OCI-M2 (cell line): ENCODE results near the gene CGB2.
"Not testable (repeated sequence)": the region's sequence is repeated elsewhere in the genome, so short reads cannot be mapped to it uniquely, and the experiment has no call there.

Experiments used
- DNase-seq: peaks from one replicate; lab custom pipeline; 2025; ENCODE audit not compliant: unreplicated experiment; lab: John Stamatoyannopoulos, UW

CGB2 gene

DNA sequence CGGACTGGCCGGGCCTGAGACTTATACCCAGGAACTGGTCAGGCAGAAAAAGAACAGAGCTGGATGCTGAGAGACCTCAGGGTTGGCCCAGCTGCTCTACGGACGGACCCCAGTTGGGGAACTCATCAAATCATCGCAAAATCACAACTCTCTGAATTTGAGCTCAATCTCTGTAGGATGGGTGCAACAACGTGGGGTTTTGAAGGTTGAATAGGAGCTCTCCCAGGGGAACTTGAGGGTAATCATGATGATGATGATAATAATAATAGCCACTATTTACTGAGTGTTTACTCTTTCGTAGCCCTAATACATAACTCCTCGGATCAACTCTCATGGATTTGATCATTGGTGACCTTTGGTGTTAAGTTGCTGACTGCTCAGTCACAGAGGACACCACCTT, 1.4 kb upstream of the CGB2 start:
- not testable (repeated sequence) for DNase-seq

DNA sequence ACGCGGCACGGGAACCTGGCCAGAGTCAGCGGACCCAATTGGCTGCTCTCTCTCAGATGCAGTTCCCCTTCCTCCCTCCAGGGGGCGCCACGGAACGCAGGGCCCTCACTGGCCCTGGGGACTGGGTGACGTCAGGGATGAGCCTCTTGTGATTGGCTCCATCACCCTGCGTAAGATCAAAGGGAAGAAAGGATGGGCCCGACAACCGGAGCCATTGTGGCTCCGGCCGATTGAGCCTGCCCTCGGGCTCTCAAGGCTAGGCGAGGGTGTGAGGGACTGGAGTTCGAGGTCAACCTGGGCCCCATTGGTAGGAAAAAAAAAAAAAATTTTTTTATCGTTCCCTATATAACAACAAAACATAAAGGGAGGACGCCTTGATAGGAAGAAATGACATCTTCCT, 5.1 kb downstream of the CGB2 start, which contains the start of gene CGB1:
CGB1 (minus strand) TSS at position 81 of the 400 bp plus-strand sequence. CDS start 184 bp downstream, outside the sequence.
- not testable (repeated sequence) for DNase-seq

DNA sequence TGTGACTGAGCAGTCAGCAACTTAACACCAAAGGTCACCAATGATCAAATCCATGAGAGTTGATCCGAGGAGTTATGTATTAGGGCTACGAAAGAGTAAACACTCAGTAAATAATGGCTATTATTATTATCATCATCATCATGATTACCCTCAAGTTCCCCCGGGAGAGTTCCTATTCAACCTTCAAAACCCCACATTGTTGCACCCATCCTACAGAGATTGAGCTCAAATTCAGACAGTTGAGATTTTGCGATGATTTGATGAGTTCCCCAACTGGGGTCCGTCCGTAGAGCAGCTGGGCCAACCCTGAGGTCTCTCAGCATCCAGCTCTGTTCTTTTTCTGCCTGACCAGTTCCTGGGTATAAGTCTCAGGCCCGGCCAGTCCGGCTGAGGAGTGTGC, 6.4 kb downstream of the CGB2 start:
- DNase-seq = not testable (repeated sequence)

DNA sequence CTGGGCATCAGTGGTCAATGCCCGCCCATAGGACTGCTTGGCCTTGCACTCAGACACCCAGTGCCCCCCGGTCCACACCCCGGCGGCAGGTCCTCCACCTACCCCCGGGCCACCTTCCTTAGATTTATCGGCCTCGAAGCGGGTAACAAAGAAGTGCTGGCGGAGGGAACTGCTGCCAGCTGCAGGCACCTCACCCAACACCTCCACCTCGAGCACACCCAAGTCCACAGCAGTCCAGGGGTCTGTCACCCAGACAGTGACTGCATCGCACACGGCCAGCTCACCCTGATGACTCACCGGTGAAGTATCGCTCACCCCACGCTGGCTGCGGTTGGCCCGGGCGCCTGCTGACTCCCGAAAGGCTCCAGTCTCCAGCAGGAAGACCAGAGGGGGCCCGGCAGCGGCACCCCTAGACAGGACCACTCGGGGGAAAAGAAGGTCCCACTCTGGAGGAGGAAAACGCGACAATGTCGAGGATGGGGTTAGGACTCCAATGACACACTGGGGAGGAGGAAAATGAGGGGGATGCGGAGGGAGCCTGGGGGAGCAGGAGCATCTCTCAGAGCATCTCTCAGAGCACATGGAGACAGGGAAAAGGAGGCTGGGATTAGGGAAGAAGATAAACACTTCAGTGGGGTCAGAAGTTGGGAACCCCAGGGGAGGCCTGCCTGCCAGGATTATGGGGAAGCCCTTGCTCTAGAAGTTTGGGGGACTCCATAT, 7.0 kb downstream of the CGB2 start:
- not testable (repeated sequence) for DNase-seq

DNA sequence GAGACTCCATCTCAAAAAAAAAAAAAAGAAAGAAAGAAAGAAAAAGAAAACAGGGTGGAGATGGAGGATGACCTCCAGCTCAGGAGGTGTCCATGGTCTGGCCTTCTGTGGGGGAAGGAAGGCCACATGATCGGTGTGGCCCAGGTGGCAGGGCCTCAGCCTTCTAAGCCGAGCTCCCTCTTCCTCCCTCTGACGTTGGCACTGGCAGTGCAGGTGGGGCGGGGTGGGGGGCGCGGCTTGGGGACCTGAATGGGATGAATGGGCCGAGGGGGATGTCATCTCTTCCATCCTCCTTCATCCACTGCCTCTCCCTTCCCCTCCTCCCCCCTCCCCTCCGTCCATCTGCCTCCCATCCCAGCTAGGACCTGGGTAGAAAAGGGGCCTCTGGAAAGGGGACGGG, 8.0 kb downstream of the CGB2 start:
- not testable (repeated sequence) for DNase-seq

DNA sequence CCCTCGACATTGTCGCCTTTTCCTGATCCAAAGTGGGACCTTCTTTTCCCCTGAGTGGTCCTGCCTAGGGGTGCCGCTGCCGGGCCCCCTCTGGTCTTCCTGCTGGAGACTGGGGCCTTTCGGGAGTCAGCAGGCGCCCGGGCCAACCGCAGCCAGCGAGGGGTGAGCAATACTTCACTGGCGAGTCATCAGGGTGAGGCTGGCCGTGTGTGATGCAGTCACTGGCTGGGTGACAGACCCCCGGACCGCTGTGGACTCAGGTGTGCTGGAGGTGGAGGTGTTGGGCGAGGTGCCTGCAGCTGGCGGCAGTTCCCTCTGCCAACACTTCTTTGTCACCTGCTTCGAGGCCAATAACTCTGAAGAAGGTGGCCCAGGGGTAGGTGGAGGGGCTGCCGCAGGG, 10.5 kb downstream of the CGB2 start:
- DNase-seq = no peak

DNA sequence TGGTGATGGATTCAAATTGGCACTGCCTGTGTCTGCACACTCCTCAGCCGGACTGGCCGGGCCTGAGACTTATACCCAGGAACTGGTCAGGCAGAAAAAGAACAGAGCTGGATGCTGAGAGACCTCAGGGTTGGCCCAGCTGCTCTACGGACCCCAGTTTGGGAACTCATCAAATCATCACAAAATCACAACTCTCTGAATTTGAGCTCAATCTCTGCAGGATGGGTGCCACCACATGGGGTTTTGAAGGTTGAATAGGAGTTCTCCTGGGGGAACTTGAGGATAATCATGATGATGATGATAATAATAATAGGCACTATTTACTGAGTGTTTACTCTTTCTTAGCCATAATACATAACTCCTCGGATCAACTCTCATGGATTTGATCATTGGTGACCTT, 11.0 kb downstream of the CGB2 start:
- DNase-seq = not testable (repeated sequence)

DNA sequence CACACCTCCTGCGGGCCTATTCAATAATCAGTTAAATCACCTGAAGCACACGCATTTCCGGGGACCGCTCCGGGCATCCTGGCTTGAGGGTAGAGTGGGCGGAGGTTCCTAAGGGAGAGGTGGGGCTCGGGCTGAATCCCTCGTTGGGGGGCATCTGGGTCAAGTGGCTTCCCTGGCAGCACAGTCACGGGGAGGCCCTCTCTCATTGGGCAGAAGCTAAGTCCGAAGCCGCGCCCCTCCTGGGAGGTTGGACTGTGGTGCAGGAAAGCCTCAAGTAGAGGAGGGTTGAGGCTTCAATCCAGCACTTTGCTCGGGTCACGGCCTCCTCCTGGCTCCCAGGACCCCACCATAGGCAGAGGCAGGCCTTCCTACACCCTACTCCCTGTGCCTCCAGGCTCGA, 11.9 kb downstream of the CGB2 start, which contains the start of gene CGB5:
CGB5 (plus strand) TSS at position 301 of the 400 bp plus-strand sequence. CDS start 362 bp downstream, outside the sequence.
- DNase-seq = not testable (repeated sequence)

DNA sequence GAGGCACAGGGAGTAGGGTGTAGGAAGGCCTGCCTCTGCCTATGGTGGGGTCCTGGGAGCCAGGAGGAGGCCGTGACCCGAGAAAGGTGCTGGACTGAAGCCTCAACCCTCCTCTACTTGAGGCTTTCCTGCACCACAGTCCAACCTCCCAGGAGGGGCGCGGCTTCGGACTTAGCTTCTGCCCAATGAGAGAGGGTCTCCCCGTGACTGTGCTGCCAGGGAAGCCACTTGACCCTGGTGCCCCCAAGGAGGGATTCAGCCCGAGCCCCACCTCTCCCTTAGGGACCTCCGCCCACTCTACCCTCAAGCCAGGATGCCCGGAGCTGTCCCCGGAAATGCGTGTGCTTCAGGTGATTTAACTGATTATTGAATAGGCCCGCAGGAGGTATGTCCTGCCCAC, 17.3 kb downstream of the CGB2 start, which contains the start of gene CGB8:
CGB8 (minus strand) TSS at position 101 of the 400 bp plus-strand sequence. CDS start 372 bp downstream, outside the sequence.
- DNase-seq = not testable (repeated sequence)

DNA sequence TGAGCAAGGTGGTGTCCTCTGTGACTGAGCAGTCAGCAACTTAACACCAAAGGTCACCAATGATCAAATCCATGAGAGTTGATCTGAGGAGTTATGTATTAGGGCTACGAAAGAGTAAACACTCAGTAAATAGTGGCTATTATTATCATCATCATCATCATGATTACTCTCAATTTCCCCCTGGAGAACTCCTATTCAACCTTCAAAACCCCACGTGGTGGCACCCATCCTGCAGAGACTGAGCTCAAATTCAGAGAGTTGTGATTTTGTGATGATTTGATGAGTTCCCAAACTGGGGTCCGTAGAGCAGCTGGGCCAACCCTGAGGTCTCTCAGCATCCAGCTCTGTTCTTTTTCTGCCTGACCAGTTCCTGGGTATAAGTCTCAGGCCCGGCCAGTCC, 18.1 kb downstream of the CGB2 start:
- DNase-seq = not testable (repeated sequence)

DNA sequence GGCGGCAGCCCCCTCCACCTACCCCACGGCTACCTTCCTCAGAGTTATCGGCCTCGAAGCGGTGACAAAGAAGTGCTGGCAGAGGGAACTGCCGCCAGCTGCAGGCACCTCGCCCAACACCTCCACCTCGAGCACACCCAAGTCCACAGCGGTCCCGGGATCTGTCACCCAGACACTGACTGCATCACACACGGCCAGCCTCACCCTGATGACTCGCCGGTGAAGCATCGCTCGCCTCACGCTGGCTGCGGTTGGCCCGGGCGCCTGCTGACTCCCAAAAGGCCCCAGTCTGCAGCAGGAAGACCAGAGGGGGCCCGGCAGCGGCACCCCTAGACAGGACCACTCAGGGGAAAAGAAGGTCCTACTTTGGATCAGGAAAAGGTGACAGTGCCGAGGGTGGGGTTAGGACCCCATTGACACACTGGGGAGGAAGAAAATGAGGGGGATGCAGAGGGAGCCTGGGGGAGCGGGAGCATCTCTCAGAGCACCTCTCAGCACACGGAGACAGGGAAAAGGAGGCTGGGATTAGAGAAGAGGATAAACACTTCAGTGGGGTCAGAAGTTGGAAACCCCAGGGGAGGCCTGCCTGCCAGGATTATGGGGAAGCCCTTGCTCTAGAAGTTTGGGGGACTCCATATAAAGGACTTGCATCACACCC, 18.8 kb downstream of the CGB2 start:
- not testable (repeated sequence) for DNase-seq

DNA sequence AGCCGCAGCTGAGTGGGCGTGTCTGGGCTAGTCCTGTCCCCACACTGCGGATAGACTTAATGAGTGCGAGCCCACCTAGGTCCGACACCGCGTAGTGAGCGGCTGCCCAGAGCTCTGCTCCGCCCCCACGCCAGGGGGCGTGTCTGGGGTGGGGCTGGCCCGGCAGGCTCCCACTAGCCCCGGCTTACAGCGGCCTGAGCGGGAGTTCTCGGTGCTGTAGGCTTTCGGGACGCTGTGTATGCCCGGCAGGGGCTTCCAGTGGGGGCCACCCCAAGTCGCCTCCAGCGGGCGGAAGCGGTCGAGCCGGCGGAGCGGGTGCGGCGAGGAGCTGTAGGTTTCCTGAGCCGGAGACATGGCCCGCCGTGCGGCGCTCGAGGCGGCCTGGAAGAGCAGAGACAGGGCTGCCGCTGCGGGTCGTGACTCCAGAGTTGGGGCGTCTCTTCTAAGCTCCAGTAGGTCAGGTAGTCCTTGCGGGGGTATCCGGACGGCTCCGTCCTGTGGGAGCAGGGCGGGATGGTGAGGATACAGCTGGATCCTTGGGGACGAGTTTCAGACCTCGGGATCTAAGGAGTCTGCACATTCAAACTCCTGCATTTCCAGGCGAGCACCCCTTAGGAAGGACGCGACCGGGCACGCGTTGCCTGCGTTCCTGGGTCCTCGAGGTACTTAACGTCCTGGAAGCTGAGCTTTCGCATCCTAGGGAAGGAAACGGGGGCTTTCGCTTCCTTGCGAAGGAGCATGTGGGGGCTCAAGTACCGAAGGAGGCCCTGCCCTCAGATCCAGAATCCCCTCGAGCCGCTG, 24.6 kb downstream of the CGB2 start:
- DNase-seq = no peak

DNA sequence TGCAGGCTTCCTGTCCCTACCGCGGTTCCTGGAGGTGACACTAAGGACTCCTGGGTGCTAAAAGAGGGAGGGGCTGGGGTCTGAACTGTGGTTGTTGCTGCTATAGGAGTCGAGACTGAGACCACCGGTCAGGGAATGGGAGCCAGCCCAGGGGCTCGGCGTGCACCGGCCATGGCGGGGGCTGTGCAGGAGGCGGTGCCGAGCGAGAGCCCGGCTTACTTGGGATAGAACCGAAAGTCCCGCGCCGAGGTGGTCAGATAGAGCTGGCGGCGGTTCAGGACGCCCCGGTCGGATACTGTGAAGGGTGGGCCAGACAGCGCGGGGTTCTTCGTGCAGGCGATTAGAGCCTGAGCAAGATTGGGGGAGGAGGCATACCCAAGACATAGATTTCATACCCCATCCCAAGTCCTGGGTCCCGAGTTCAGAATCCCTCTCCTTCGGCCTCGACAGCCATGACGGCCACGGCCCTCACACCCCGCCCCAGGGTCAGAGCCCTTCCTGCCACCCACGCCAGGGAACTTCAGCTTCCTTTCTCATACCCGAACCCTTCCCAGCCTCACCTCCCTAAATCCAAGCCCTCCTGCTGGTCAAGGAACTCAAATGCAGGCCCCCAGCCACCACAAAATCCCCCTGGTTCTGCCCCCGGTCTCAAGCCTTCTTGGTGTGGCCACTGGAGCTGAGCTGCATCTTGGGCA, 25.4 kb downstream of the CGB2 start:
- DNase-seq = not testable (repeated sequence)

DNA sequence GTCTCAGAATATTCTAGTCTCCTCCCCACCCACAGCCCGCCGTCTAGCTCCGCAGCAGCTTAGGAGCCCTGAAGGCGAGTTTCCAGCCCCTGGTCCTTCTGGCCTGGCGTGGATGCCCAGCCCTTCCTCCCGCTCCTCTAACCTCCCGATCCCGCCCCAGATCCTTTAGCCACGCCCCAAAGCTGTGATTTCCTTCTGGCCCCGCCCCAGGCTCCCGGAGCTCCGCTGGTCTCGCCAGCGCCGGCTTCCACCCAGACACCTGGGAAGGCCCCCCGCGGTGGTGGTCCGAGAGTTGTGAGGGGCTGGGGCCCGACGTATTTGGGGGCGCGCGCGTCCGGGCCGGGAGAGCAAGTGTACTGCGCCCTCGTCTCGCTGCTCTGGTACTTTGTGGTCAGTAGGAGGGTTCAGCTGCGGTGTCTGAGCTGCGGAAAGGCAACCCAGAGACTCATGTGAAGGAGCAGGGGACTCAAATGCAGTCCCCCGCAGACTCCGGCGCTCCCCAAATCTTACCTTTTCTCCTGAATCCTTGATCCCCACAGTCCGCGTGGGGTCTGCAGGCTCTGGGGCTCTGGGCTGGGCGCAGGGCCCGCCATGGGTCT, 26.0 kb downstream of the CGB2 start, which contains the start of gene CGB7:
CGB7 (minus strand) TSS at position 114 of the 599 bp plus-strand sequence. CDS start 2,374 bp downstream, outside the sequence.
- DNase-seq = no peak

DNA sequence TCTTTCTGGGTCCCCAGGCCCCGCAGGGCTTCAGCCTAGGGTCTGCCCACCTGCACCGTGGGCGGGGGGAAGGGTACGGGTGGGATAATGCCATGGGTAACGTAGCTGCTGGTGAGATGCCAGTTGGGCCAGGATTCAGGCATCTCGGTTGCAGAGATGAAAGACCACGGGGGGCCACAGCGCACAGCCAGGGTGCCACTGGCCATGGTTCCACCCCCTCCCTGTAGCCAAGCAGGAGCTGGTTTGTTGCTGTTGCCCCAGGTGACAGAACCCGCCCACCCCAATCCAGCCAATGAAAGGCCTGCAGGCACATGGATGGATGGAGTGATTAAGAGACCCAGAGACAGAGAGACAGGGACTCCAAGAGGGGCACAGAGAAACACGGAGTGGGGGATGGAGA, 26.9 kb downstream of the CGB2 start:
- DNase-seq = no peak

DNA sequence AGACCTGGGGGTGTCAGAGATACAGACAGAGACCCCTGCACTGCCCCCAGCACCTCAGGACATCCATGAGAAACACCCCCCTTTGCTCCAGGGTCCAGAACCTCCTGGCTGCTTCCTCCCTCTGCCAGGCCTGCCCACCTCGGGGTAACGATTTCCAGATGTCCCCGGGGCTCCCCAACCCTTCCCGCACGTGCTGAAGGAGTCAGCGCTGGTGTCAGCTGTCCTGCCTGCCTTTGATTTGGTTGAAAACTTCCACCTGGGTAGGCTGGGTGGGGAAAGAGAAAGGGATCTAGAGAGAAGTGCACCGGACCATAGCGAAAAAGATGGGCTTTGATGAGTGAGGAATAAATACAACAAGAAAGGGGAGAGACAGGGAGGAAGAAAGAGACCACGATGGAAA, 27.4 kb downstream of the CGB2 start:
- no peak for DNase-seq

DNA sequence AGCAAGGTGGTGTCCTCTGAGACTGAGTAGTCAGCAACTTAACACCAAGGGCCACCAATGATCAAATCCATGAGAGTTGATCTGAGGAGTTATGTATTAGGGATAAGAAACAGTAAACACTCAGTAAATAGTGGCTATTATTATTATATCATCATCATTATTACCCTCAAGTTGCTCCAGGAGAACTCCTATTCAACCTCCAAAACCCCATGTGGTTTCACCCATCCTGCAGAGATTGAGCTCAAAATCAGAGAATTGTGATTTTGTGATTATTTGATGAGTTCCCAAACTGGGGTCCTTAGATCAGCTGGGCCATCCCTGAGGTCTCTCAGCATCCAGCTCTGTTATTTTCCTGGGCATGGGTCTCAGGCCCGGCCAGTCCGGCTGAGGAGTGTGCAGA, 29.3 kb downstream of the CGB2 start:
- no peak for DNase-seq

DNA sequence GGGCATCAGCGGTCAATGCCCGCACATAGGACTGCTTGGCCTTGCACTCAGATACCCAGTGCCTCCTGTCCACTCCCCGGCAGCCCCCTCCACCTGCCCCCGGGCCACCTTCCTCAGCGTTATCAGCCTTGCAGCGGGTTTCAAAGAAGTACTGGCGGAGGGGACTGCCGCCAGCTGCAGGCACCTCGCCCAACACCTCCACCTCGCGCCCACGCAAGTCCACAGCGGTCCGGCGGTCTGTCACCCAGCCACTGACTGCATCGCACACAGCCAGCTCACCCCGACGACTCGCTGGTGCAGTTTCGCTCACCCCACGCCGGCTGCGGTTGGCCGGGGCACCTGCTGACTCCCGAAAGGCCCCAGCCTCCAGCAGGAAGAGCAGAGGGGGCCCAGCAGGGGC, 29.8 kb downstream of the CGB2 start:
- DNase-seq = no peak

DNA sequence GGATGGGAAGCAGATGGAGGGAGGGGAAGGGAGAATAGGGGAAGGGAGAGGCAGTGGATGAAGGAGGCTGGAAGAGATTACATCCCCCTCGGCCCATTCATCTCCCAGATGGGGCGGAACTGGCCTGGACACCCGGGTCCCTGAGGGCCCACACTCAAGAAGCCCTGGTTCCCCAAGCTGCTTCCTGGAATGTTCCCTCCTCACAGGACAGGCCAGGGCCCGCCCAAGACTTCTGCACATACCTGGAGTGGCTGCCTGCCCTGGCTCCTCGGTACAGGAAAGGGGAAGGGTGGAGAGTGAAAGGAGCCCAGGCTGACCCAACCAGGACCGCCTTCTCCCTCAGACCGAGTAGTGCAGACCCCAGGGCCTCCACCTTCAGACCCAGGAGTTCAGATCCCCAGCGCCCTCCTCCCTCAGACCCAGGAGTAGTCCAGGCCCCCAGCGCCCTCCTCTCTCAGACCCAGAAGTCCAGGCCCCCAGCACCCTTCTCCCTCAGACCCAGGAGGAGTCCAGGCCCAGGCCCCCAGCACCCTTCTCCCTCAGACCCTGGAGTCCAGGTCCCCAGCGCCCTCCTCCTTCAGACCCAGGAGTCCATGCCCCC, 32.4 kb downstream of the CGB2 start:
- DNase-seq = no peak
